Ectodermal cell (in vitro differentiated cells): ENCODE results near the gene ZNF133. TPM values are rescaled to one million over a fixed set of nuclear protein-coding genes. Genes with fewer than 3 reads are reported as not detected.
A peak's percentile ranks its signal among the peaks of the same experiment; 100 is the strongest.
"Not testable (repeated sequence)": the region's sequence is repeated elsewhere in the genome, so short reads cannot be mapped to it uniquely, and the experiment has no call there.

Experiments used
- H3K27ac ChIP-seq: 2 replicates; pipeline ENCODE4 v1.7.0; 2013; ENCODE audit warnings: mild to moderate bottlenecking, low read depth, low read length; ENCODE audit not compliant: insufficient read depth, poor library complexity, severe bottlenecking
- H3K27me3 ChIP-seq: 2 replicates; pipeline ENCODE4 v1.7.0; 2013; ENCODE audit warnings: mild to moderate bottlenecking, low read length; ENCODE audit not compliant: insufficient read depth, control insufficient read depth, poor library complexity, severe bottlenecking
- H3K36me3 ChIP-seq: one replicate; pipeline ENCODE4 v1.7.0; 2013; ENCODE audit warnings: low read length; ENCODE audit not compliant: control insufficient read depth, insufficient read depth
- H3K4me1 ChIP-seq: one replicate; pipeline ENCODE4 v1.7.0; 2013; ENCODE audit warnings: low read length; ENCODE audit not compliant: control insufficient read depth, insufficient read depth
- H3K4me3 ChIP-seq: 2 replicates; pipeline ENCODE4 v1.7.0; 2013; ENCODE audit warnings: low read depth, low read length, control low read depth; ENCODE audit not compliant: insufficient read depth
- H3K9me3 ChIP-seq: 2 replicates; pipeline ENCODE4 v1.7.0; 2013; ENCODE audit warnings: mild to moderate bottlenecking, low read length, moderate library complexity; ENCODE audit not compliant: control insufficient read depth
- WGBS, 2 experiments: methylation state at CpG; one replicate each; pipeline ENCODE4 v1.1.7; 2013; ENCODE audit warnings: missing lambda C conversion rate in 2 of 2; 5-methylcytosine and 5-hydroxymethylcytosine counted together
- polyA plus RNA-seq, 4 experiments: library from polyadenylated mRNA; stranded (reverse); fragments of 50-300 nt; gene quantifications; one replicate each; pipeline ENCODE4 v1.2.3, GENCODE V29; 2013

Gene ZNF133
- 14.9 TPM for polyA plus RNA-seq (2013, experiment 1 of 4)
- polyA plus RNA-seq (2013, experiment 2 of 4): 18.5 TPM
- polyA plus RNA-seq (2013, experiment 3 of 4): 13.6 TPM
- 15.5 TPM for polyA plus RNA-seq (2013, experiment 4 of 4)

- Histone ChIP-seq H3K4me3 (peak within 1 kb of the TSS; percentile 82), H3K9me3 (peaks cover 3% of the 10 kb centered on the region), H3K36me3 (no peaks in the 10 kb centered on the region), H3K4me1 (no peaks in the 10 kb centered on the region), H3K27ac (peak within 1 kb of the TSS; percentile 22), H3K27me3 (peaks cover 7% of the 10 kb centered on the region)
- WGBS, 2 experiments: 1% methylated on average over 63 of the region's 63 CpGs
Observed at GRCh38 chr20:18287915-18288748, at the start of gene ZNF133. Gene ZNF133 (plus strand): TSS chr20:18288527. CDS start chr20:18305687, 17,160 bp downstream.

DNA sequence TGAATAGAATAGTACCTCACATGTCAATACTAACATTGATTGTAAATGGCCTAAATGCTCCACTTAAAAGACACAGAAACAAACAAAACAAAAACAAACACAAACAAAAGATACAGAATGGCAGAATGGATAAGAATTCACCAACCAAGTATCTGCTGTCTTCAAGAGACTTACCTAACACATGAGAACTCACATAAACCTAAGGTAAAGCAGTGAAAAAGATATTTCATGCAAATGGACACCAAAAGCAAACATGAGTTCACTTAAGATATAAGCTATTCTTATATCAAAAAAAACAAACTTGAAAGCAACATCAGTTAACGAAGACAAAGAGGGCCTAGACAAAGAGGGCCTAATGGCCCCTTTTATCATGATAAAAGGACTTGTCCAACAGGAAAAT lies 47.3 kb upstream of the ZNF133 start:
- no peak overlapping the region for H3K27ac ChIP-seq
- no peaks in the 10 kb centered on the region for H3K36me3 ChIP-seq
- WGBS, 2 experiments: 73 to 78% methylated on average over 1 of the region's 1 CpG
- H3K27me3 ChIP-seq: no peaks in the 10 kb centered on the region
- no peaks in the 10 kb centered on the region for H3K9me3 ChIP-seq
- no peak overlapping the region for H3K4me3 ChIP-seq
- no peaks in the 10 kb centered on the region for H3K4me1 ChIP-seq

DNA sequence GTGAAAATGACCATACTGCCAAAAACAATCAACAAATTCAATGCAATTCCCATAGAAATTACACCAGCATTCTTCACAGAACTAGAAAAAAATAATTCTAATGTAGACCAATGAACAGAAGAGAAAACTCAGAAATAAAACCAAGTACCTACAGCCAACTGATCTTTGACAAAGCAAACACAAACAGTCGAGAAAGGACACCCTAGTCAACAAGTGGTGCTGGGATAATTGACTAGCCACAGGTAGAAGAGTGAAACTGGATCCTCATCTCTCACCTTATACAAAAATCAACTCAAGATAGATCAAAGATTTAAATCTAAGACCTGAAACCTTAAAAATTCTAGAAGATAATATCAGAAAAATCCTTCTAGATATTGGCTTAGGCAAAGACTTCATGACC lies 44.5 kb upstream of the ZNF133 start:
- no peaks in the 10 kb centered on the region for H3K36me3 ChIP-seq
- no peak overlapping the region for H3K4me3 ChIP-seq
- H3K27me3 ChIP-seq: no peaks in the 10 kb centered on the region
- H3K9me3 ChIP-seq: no peaks in the 10 kb centered on the region
- no peaks in the 10 kb centered on the region for H3K4me1 ChIP-seq
- 75 to 86% methylated on average over 1 of the region's 1 CpG for WGBS, 2 experiments
- no peak overlapping the region for H3K27ac ChIP-seq

DNA sequence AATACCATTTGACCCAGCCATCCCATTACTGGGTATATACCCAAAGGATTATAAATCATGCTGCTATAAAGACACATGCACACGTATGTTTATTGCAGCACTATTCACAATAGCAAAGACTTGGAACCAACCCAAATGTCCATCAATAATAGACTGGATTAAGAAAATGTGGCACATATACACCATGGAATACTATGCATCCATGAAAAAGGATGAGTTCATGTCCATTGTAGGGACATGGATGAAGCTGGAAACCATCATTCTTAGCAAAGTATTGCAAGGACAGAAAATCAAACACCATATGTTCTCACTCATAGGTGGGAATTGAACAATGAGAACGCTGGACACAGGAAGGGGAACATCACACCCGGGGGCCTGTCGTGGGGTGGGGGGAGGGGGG lies 39.8 kb upstream of the ZNF133 start:
- H3K36me3 ChIP-seq, H3K27me3 ChIP-seq, H3K4me1 ChIP-seq, H3K4me3 ChIP-seq, H3K9me3 ChIP-seq, H3K27ac ChIP-seq: not testable (repeated sequence)
- WGBS, 2 experiments: 85 to 94% methylated on average over 3 of the region's 4 CpGs

DNA sequence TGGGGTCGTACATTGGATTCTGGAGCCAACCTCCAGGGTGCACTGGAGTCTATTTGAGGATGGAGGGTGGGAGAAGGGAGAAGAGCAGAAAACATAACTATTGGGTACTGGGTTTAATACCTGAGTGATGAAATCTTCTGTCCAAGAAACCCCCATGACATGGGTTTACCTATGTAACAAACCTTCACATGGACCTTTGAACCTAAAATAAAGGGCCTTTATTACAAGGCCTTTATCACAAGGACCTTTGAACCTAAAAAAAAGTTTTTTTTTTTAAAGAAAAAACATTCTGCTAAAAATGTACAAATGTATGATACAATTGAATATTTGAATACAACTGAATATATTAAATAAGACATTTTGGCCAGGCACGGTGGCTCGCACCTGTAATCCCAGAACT lies 38.1 kb upstream of the ZNF133 start:
- no peak overlapping the region for H3K27ac ChIP-seq
- WGBS, 2 experiments: 100% methylated on average over 1 to 3 of the region's 3 CpGs
- no peaks in the 10 kb centered on the region for H3K27me3 ChIP-seq
- H3K4me1 ChIP-seq: no peaks in the 10 kb centered on the region
- H3K4me3 ChIP-seq: no peak overlapping the region
- no peaks in the 10 kb centered on the region for H3K36me3 ChIP-seq
- H3K9me3 ChIP-seq: no peaks in the 10 kb centered on the region

GRCh38 chr20:18252597-18253451 lies 35.5 kb upstream of the ZNF133 start:
- Histone ChIP-seq H3K4me3 (no peak overlapping the region), H3K36me3 (no peaks in the 10 kb centered on the region), H3K4me1 (no peaks in the 10 kb centered on the region), H3K27me3 (no peaks in the 10 kb centered on the region), H3K27ac (no peak overlapping the region), H3K9me3 (no peaks in the 10 kb centered on the region)
- 92 to 94% methylated on average over 20 of the region's 20 CpGs for WGBS, 2 experiments

GRCh38 chr20:18254615-18255014 lies 33.7 kb upstream of the ZNF133 start:
- Histone ChIP-seq H3K4me1 (no peaks in the 10 kb centered on the region), H3K27me3 (no peaks in the 10 kb centered on the region), H3K9me3 (no peaks in the 10 kb centered on the region), H3K27ac (no peak overlapping the region), H3K36me3 (no peaks in the 10 kb centered on the region), H3K4me3 (no peak overlapping the region)
- WGBS, 2 experiments: 87 to 91% methylated on average over 3 of the region's 3 CpGs

DNA sequence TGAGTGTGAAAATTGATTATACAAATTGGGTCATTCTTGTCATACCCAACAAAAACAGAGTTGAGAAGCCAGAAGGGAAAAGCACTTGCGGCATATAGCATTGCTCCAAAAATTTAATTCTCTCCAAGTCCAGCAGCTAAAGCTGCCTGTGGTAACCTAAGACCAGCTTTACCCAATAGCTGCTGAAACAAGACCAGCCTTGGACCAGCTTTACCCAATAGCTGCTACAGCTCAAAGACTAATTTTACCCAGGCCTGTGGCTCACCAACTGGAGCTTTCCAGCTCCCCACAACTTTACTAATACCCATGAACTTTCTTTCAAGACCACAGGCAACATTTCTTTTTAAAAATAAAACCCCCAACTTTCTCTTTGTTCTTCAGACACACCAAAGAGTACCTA lies 32.8 kb upstream of the ZNF133 start:
- 89 to 92% methylated on average over 1 of the region's 1 CpG for WGBS, 2 experiments
- no peaks in the 10 kb centered on the region for H3K9me3 ChIP-seq
- H3K4me1 ChIP-seq: no peaks in the 10 kb centered on the region
- no peak overlapping the region for H3K4me3 ChIP-seq
- no peaks in the 10 kb centered on the region for H3K27me3 ChIP-seq
- H3K36me3 ChIP-seq: no peaks in the 10 kb centered on the region
- no peak overlapping the region for H3K27ac ChIP-seq

GRCh38 chr20:18256440-18257090 lies 31.8 kb upstream of the ZNF133 start:
- no peaks in the 10 kb centered on the region for H3K36me3 ChIP-seq
- 81 to 84% methylated on average over 4 of the region's 4 CpGs for WGBS, 2 experiments
- H3K9me3 ChIP-seq: no peaks in the 10 kb centered on the region
- no peaks in the 10 kb centered on the region for H3K4me1 ChIP-seq
- H3K27ac ChIP-seq: no peak overlapping the region
- H3K4me3 ChIP-seq: no peak overlapping the region
- no peaks in the 10 kb centered on the region for H3K27me3 ChIP-seq
